Measurements from ENCODE around the gene FGF18.

- no peak for TF ChIP-seq CTCF (IDR thresholded peaks at IDR 0.05)
- TF ChIP-seq POLR2A (IDR thresholded peaks at IDR 0.05), result no peak
These were observed 6.3 kb downstream of the FGF18 start for GRCh38 chr5:171425596-171426244.

Measured in heart left ventricle (tissue), 13 donors.